Tibial artery (tissue), 4 donors: ENCODE data around the gene CFAP20.
"Not testable (repeated sequence)": the region's sequence is repeated elsewhere in the genome, so short reads cannot be mapped to it uniquely, and the experiment has no call there.

Source experiments
- DNase-seq, 2 donors: peaks; one replicate each; pipeline ENCODE4 v3.0.0-alpha.2; 2019
- H3K27ac ChIP-seq, 2 donors: fragments of 200-600 bp; sonication (generic) in 1 of 2; 1 replicate in 1 of 2; 2 replicates in 1 of 2; pipeline ENCODE4 v1.5.1; 2018 to 2019; ENCODE audit warnings: mild to moderate bottlenecking in 1 of 2
- H3K27me3 ChIP-seq, 2 donors: fragments of 200-600 bp; sonication (generic) in 1 of 2; one replicate each; pipeline versions ENCODE4 v1.5.1 to v1.6.0; 2016 to 2019
- H3K36me3 ChIP-seq, 3 donors: fragments of 200-600 bp; sonication (generic) in 2 of 3; one replicate each; pipeline ENCODE4 v1.5.1; 2016 to 2019; ENCODE audit warnings: mild to moderate bottlenecking in 2 of 3
- H3K4me1 ChIP-seq, 4 donors: fragments of 200-600 bp; sonication (generic) in 2 of 4; 1 replicate in 3 of 4; 2 replicates in 1 of 4; pipeline ENCODE4 v1.5.1; 2016 to 2019
- H3K4me3 ChIP-seq, 2 donors: fragments of 200-600 bp; sonication (generic) in 1 of 2; 1 replicate in 1 of 2; 2 replicates in 1 of 2; pipeline ENCODE4 v1.5.1; 2018 to 2019; ENCODE audit warnings: mild to moderate bottlenecking in 2 of 2
- H3K9me3 ChIP-seq, 3 donors: fragments of 200-600 bp; sonication (generic) in 1 of 3; one replicate each; pipeline ENCODE4 v1.5.1; 2016 to 2019
- CTCF ChIP-seq, 2 experiments: fragments of 200-600 bp in 1 of 2; fragments of 450-650 bp in 1 of 2; IDR thresholded peaks; one replicate each; pipeline ENCODE4 v1.5.1; 2017 to 2019; ENCODE audit warnings: antibody characterized with exemption in 2 of 2, mild to moderate bottlenecking in 1 of 2, moderate library complexity in 1 of 2
- intact Hi-C: fragments of 100-400 bp; cut with DNase I; formaldehyde crosslinking; loops from one replicate; pipeline ENCODE4 v1.15.0; 2023; ENCODE audit warnings: low total_unique reads

The CFAP20 gene

GRCh38 chr16:58094026-58094425, 35.2 kb downstream of the CFAP20 start:
- Histone ChIP-seq H3K9me3 (no peaks in the 10 kb centered on the region), H3K36me3 (no peaks in the 10 kb centered on the region), H3K27me3 (peaks cover 0 to 36% of the 10 kb centered on the region in 2 donors), H3K4me1 (no peaks in the 10 kb centered on the region), H3K27ac (no peak overlapping the region), H3K4me3 (no peak overlapping the region)
- TF ChIP-seq CTCF (IDR thresholded peaks at IDR 0.05) = no peak
- intact Hi-C loops = no loop called here
- DNase-seq = no peak

GRCh38 chr16:58090396-58090795, 38.8 kb downstream of the CFAP20 start:
- H3K9me3 ChIP-seq, H3K27ac ChIP-seq, H3K36me3 ChIP-seq, H3K4me1 ChIP-seq, DNase-seq, H3K4me3 ChIP-seq, intact Hi-C loops: not testable (repeated sequence)
- H3K27me3 ChIP-seq = peaks cover 0 to 25% of the 10 kb centered on the region in 2 donors

GRCh38 chr16:58088091-58088490, 41.1 kb downstream of the CFAP20 start:
- Histone ChIP-seq H3K4me1 (no peaks in the 10 kb centered on the region), H3K4me3 (no peak overlapping the region), H3K27me3 (peaks cover 0 to 15% of the 10 kb centered on the region in 2 donors), H3K27ac (no peak overlapping the region), H3K9me3 (no peaks in the 10 kb centered on the region), H3K36me3 (no peaks in the 10 kb centered on the region)
- intact Hi-C loops = no loop called here
- no peak for TF ChIP-seq CTCF (IDR thresholded peaks at IDR 0.05)
- DNase-seq = no peak

- no peaks in the 10 kb centered on the region for H3K36me3 ChIP-seq
- no peaks in the 10 kb centered on the region for H3K4me1 ChIP-seq
- DNase-seq = no peak
- peaks cover 0 to 15% of the 10 kb centered on the region in 2 donors for H3K27me3 ChIP-seq
- no peaks in the 10 kb centered on the region for H3K9me3 ChIP-seq
- H3K4me3 ChIP-seq = no peak overlapping the region
- H3K27ac ChIP-seq = no peak overlapping the region
- intact Hi-C loops = no loop called here
- TF ChIP-seq CTCF (IDR thresholded peaks at IDR 0.05) = no peak
Measured at GRCh38 chr16:58087209-58087913, 41.8 kb downstream of the CFAP20 start.

GRCh38 chr16:58086381-58087208, 42.6 kb downstream of the CFAP20 start:
- H3K27me3 ChIP-seq = peaks cover 0 to 15% of the 10 kb centered on the region in 2 donors
- intact Hi-C loops = no loop called here
- no peaks in the 10 kb centered on the region for H3K36me3 ChIP-seq
- H3K9me3 ChIP-seq = no peaks in the 10 kb centered on the region
- no peak overlapping the region for H3K27ac ChIP-seq
- no peak for TF ChIP-seq CTCF (IDR thresholded peaks at IDR 0.05)
- H3K4me1 ChIP-seq = no peaks in the 10 kb centered on the region
- DNase-seq = no peak
- no peak overlapping the region for H3K4me3 ChIP-seq

GRCh38 chr16:58085584-58086251, 43.5 kb downstream of the CFAP20 start:
- intact Hi-C loops = no loop called here
- H3K9me3 ChIP-seq = no peaks in the 10 kb centered on the region
- no peak for DNase-seq
- no peak for TF ChIP-seq CTCF (IDR thresholded peaks at IDR 0.05)
- no peak overlapping the region for H3K27ac ChIP-seq
- H3K36me3 ChIP-seq = no peaks in the 10 kb centered on the region
- peaks cover 0 to 15% of the 10 kb centered on the region in 2 donors for H3K27me3 ChIP-seq
- no peak overlapping the region for H3K4me3 ChIP-seq
- H3K4me1 ChIP-seq = no peaks in the 10 kb centered on the region
